DND-41 (cell line): ENCODE measurements around the gene GTF3C1.

ENCODE experiments used
- EZH2 ChIP-seq: IDR thresholded peaks from 3 replicates; pipeline ENCODE4 v1.6.1; 2012; ENCODE audit warnings: borderline replicate concordance, low read depth, mild to moderate bottlenecking, moderate library complexity, low read length, inconsistent platforms; ENCODE audit not compliant: severe bottlenecking
- TF ChIP-seq, protein P1 (sequence below): IDR thresholded peaks from 2 replicates; pipeline ENCODE4 v1.5.1; 2012; ENCODE audit warnings: borderline replicate concordance, low read length, moderate library complexity, mild to moderate bottlenecking; ENCODE audit not compliant: poor library complexity, severe bottlenecking; ENCODE audit errors: extremely low read depth

DNA sequence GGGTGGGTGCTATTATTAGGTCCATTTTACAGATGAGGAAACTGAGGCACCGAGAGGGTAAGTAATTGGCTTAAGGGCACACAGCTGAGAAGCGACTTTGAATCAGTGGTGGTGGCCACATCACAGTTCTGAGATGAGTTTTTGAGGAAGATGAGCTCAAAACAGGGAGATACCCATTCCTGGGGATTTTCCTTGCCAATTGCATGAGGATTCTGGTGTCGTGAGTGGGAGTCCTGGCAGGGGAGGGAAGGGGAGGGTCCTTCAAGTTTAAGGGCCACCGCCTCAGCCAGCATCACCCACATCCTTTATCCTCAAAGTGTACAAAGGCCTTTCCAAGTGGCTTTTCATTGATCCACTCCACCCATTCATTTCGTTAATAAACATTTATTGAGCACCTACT, 102.4 kb downstream of the GTF3C1 start:
- TF ChIP-seq, protein P1, sequence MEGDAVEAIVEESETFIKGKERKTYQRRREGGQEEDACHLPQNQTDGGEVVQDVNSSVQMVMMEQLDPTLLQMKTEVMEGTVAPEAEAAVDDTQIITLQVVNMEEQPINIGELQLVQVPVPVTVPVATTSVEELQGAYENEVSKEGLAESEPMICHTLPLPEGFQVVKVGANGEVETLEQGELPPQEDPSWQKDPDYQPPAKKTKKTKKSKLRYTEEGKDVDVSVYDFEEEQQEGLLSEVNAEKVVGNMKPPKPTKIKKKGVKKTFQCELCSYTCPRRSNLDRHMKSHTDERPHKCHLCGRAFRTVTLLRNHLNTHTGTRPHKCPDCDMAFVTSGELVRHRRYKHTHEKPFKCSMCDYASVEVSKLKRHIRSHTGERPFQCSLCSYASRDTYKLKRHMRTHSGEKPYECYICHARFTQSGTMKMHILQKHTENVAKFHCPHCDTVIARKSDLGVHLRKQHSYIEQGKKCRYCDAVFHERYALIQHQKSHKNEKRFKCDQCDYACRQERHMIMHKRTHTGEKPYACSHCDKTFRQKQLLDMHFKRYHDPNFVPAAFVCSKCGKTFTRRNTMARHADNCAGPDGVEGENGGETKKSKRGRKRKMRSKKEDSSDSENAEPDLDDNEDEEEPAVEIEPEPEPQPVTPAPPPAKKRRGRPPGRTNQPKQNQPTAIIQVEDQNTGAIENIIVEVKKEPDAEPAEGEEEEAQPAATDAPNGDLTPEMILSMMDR: no peak
- no peak for TF ChIP-seq EZH2
